Ascending aorta (tissue), 2 donors: Measurements from ENCODE around the gene SURF2. TPM values are rescaled to one million over a fixed set of nuclear protein-coding genes. Genes with fewer than 3 reads are reported as not detected.

Experiments used
- DNase-seq, 2 donors: peaks; one replicate each; pipeline ENCODE4 v3.0.0-alpha.2; 2019; ENCODE audit warnings: low spot score in 2 of 2
- H3K27ac ChIP-seq, 2 donors: fragments of 200-600 bp; sonication (generic); one replicate each; pipeline ENCODE4 v1.5.1; 2016 to 2017; ENCODE audit warnings: mild to moderate bottlenecking in 1 of 2
- H3K27me3 ChIP-seq: fragments of 200-600 bp; sonication (generic); one replicate; pipeline ENCODE4 v1.5.1; 2017
- H3K36me3 ChIP-seq, 2 donors: fragments of 200-600 bp; sonication (generic); one replicate each; pipeline ENCODE4 v1.5.1; 2016
- H3K4me1 ChIP-seq, 2 donors: fragments of 200-600 bp; sonication (generic); one replicate each; pipeline ENCODE4 v1.5.1; 2016 to 2017; ENCODE audit warnings: mild to moderate bottlenecking in 1 of 2
- H3K4me3 ChIP-seq, 2 donors: fragments of 200-600 bp; sonication (generic); one replicate each; pipeline ENCODE4 v1.5.1; 2016 to 2017; ENCODE audit warnings: mild to moderate bottlenecking in 1 of 2
- H3K9me3 ChIP-seq, 2 donors: fragments of 200-600 bp; sonication (generic); one replicate each; pipeline ENCODE4 v1.5.1; 2016
- CTCF ChIP-seq, 3 experiments: fragments of 200-600 bp in 2 of 3; fragments of 450-650 bp in 1 of 3; sonication (generic) in 2 of 3; IDR thresholded peaks; one replicate each; pipeline ENCODE4 v1.5.1; 2016 to 2019; ENCODE audit warnings: antibody characterized with exemption in 3 of 3, mild to moderate bottlenecking in 1 of 3, moderate library complexity in 1 of 3
- intact Hi-C: fragments of 100-400 bp; cut with DNase I; formaldehyde crosslinking; loops from one replicate; pipeline ENCODE4 v1.15.1; 2023
- total RNA-seq: library from RNA; depleted of rRNA; stranded (reverse); fragments of >200 nt; gene quantifications from one replicate; pipeline ENCODE4 v1.1.0, GENCODE V29; 2016

Gene SURF2
- total RNA-seq, 1 donor from 2014 or later: 4.4 TPM

- Histone ChIP-seq H3K36me3 (peaks cover 41% of the 10 kb centered on the region in 2 donors), H3K4me3 (no peak overlapping the region), H3K9me3 (no peaks in the 10 kb centered on the region), H3K27ac (no peak overlapping the region), H3K4me1 (peaks cover 10 to 25% of the 10 kb centered on the region in 2 donors), H3K27me3 (no peaks in the 10 kb centered on the region)
- no peak for DNase-seq
- intact Hi-C loops: no loop called here
- TF ChIP-seq CTCF (IDR thresholded peaks at IDR 0.05): no peak
These were observed 2.8 kb upstream of the SURF2 start for GRCh38 chr9:133353548-133353947.

- intact Hi-C loops: loop anchor here (5.0 kb wide), 2 partner anchors 63 to 133 kb away; partner anchors contain the start of gene REXO4
- peaks cover 34 to 36% of the 10 kb centered on the region in 2 donors for H3K36me3 ChIP-seq
- no peak overlapping the region for H3K4me3 ChIP-seq
- H3K27me3 ChIP-seq: no peaks in the 10 kb centered on the region
- peaks cover 10 to 16% of the 10 kb centered on the region in 2 donors for H3K4me1 ChIP-seq
- TF ChIP-seq CTCF (IDR thresholded peaks at IDR 0.05): no peak
- DNase-seq: no peak
- no peak overlapping the region for H3K27ac ChIP-seq
- no peaks in the 10 kb centered on the region for H3K9me3 ChIP-seq
These were observed 1.6 kb upstream of the SURF2 start for GRCh38 chr9:133354766-133355165.

GRCh38 chr9:133355881-133356357, 431 bp upstream of the SURF2 start:
- Histone ChIP-seq H3K27ac (peak overlapping the region; percentile 47 to 72), H3K4me3 (peak overlapping the region; percentile 70 to 87), H3K4me1 (peaks cover 10 to 16% of the 10 kb centered on the region in 2 donors), H3K27me3 (no peaks in the 10 kb centered on the region), H3K36me3 (peaks cover 24 to 28% of the 10 kb centered on the region in 2 donors), H3K9me3 (no peaks in the 10 kb centered on the region)
- intact Hi-C loops: loop anchor here (1.0 to 5.0 kb wide), 5 partner anchors 8 to 131 kb away; partner anchors contain the start of genes MED22, REXO4, RPL7A and STKLD1
- DNase-seq: no peak
- TF ChIP-seq CTCF (IDR thresholded peaks at IDR 0.05): no peak

- Histone ChIP-seq H3K4me1 (peaks cover 10 to 16% of the 10 kb centered on the region in 2 donors), H3K27me3 (no peaks in the 10 kb centered on the region), H3K9me3 (no peaks in the 10 kb centered on the region), H3K4me3 (no peak overlapping the region), H3K27ac (no peak overlapping the region), H3K36me3 (peaks cover 18 to 28% of the 10 kb centered on the region in 2 donors)
- intact Hi-C loops: loop anchor here (2.0 to 5.0 kb wide), 3 partner anchors 19 to 130 kb away; partner anchors contain the start of genes REXO4, STKLD1 and SURF4
- no peak for DNase-seq
- no peak for TF ChIP-seq CTCF (IDR thresholded peaks at IDR 0.05)
These were observed 1.3 kb downstream of the SURF2 start for GRCh38 chr9:133357656-133358055.

- Histone ChIP-seq H3K9me3 (no peaks in the 10 kb centered on the region), H3K36me3 (peaks cover 27 to 45% of the 10 kb centered on the region in 2 donors), H3K27me3 (no peaks in the 10 kb centered on the region), H3K4me3 (no peak overlapping the region), H3K4me1 (peaks cover 10 to 16% of the 10 kb centered on the region in 2 donors), H3K27ac (no peak overlapping the region)
- no peak for DNase-seq
- no peak for TF ChIP-seq CTCF (IDR thresholded peaks at IDR 0.05)
- intact Hi-C loops: loop anchor here (5.0 kb wide), 2 partner anchors 58 to 128 kb away; partner anchors contain the start of gene REXO4
These were observed 3.2 kb downstream of the SURF2 start for GRCh38 chr9:133359399-133360175.
